Measurements from ENCODE around the gene HEPACAM.

DNA sequence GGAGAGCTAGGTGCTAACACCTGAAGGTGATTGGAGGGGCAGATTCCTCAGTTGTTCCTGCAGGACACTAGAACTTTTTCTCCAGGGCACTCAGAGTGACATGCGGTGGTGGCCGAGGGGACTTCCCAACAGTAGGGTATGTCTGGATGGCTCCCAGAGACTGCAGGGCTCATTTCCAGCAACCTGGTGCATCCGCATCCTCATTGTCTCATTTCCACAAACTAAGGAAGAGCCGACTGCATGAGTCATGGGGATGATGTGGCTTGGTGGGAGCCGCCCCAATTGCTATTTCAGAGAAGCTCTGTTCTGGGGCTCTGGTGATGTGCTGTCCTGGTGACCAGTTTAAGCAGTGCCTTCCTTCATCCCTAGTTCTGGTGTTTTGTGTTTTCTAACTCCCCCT lies 35.4 kb downstream of the HEPACAM start:
- TF ChIP-seq POLR2A (IDR thresholded peaks at IDR 0.05): no peak
- TF ChIP-seq, protein P1, sequence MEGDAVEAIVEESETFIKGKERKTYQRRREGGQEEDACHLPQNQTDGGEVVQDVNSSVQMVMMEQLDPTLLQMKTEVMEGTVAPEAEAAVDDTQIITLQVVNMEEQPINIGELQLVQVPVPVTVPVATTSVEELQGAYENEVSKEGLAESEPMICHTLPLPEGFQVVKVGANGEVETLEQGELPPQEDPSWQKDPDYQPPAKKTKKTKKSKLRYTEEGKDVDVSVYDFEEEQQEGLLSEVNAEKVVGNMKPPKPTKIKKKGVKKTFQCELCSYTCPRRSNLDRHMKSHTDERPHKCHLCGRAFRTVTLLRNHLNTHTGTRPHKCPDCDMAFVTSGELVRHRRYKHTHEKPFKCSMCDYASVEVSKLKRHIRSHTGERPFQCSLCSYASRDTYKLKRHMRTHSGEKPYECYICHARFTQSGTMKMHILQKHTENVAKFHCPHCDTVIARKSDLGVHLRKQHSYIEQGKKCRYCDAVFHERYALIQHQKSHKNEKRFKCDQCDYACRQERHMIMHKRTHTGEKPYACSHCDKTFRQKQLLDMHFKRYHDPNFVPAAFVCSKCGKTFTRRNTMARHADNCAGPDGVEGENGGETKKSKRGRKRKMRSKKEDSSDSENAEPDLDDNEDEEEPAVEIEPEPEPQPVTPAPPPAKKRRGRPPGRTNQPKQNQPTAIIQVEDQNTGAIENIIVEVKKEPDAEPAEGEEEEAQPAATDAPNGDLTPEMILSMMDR (IDR thresholded peaks at IDR 0.05): no peak

All from vagina (tissue), 2 donors.